SH-SY5Y (cell line): ENCODE measurements around the gene CCDC142.

Source experiments
- GATA2 ChIP-seq: IDR thresholded peaks from 2 replicates; pipeline ENCODE4 v1.6.1; 2011; ENCODE audit warnings: mild to moderate bottlenecking, low read depth, low read length
- GATA3 ChIP-seq: IDR thresholded peaks from 2 replicates; pipeline ENCODE4 v1.6.1; 2011; ENCODE audit warnings: low read depth, mild to moderate bottlenecking, low read length, moderate library complexity

DNA sequence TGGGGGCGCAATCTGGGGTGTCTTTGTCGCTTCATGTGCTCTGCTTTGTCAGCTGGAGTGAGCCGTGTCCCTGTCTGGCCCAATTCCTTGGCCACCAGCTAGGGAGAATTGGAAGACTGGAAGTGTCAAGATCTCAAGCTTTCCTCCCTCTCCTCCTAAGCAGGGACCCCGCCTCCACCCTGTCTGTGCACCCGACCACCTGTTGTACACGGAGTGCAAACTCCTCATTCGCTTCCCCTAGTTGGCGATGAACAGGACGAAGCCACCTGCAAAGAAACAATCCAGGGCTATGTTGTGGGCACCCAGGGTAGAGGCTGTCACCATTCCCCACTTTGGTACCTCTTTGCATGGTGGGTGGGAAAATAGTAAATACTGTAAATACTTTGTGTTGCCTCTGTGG is 44.9 kb upstream of the CCDC142 start:
- TF ChIP-seq GATA3 (no peak), GATA2 (no peak)
